PFSK-1 (cell line): ENCODE measurements around the gene AKAP7.

Experiments used
- FOXP2 ChIP-seq: optimal IDR thresholded peaks from 2 replicates; pipeline ENCODE3; 2011; ENCODE audit warnings: borderline replicate concordance, control low read depth, inconsistent platforms; ENCODE audit not compliant: insufficient read depth; ENCODE audit errors: extremely low read length, extremely low read depth
- POLR2AphosphoS5 ChIP-seq: IDR thresholded peaks from 2 replicates; pipeline ENCODE4 v1.6.1; 2012; ENCODE audit warnings: low read depth, mild to moderate bottlenecking, control low read depth, low read length, moderate library complexity
- SIN3A ChIP-seq: IDR thresholded peaks from 2 replicates; pipeline ENCODE4 v1.6.1; 2012; ENCODE audit warnings: mild to moderate bottlenecking, low read length, moderate library complexity, borderline replicate concordance; ENCODE audit not compliant: insufficient read depth
- TAF1 ChIP-seq: IDR thresholded peaks from 2 replicates; pipeline ENCODE4 v1.6.1; 2012; ENCODE audit warnings: low read length, control low read depth, borderline replicate concordance; ENCODE audit not compliant: insufficient read depth
- TF ChIP-seq, protein P1 (sequence below), 2 experiments: IDR thresholded peaks; 2 replicates each; pipeline versions ENCODE4 v1.6.1 to v1.8.0; 2011 to 2012; ENCODE audit warnings: low read depth in 2 of 2, low read length in 2 of 2, control low read depth in 1 of 2, inconsistent platforms in 1 of 2, mild to moderate bottlenecking in 1 of 2, moderate library complexity in 1 of 2; ENCODE audit not compliant: insufficient read depth in 1 of 2

AKAP7 gene

DNA sequence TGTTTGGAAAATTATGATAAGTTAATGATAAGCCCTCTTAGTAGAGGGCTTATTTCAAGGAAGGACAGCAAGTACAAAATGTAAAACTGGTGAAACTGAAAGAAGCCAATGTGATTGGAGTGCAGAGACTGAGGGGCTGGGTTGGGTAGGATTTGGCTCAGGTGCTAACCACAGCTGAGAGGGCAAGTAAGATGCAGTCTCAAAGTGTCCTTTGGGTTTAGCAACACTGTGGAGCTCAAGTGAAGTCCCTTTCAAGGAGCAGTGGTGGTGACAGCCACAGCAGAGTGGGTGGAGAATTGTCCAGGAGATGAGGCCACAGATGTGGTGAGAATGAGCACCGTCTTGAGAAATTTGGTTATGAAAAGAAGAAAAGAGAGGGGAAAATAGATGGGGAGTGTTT is 181.4 kb downstream of the AKAP7 start:
- TF ChIP-seq POLR2AphosphoS5 (no peak), TAF1 (no peak), FOXP2 (no peak), SIN3A (no peak)
- TF ChIP-seq, protein P1, sequence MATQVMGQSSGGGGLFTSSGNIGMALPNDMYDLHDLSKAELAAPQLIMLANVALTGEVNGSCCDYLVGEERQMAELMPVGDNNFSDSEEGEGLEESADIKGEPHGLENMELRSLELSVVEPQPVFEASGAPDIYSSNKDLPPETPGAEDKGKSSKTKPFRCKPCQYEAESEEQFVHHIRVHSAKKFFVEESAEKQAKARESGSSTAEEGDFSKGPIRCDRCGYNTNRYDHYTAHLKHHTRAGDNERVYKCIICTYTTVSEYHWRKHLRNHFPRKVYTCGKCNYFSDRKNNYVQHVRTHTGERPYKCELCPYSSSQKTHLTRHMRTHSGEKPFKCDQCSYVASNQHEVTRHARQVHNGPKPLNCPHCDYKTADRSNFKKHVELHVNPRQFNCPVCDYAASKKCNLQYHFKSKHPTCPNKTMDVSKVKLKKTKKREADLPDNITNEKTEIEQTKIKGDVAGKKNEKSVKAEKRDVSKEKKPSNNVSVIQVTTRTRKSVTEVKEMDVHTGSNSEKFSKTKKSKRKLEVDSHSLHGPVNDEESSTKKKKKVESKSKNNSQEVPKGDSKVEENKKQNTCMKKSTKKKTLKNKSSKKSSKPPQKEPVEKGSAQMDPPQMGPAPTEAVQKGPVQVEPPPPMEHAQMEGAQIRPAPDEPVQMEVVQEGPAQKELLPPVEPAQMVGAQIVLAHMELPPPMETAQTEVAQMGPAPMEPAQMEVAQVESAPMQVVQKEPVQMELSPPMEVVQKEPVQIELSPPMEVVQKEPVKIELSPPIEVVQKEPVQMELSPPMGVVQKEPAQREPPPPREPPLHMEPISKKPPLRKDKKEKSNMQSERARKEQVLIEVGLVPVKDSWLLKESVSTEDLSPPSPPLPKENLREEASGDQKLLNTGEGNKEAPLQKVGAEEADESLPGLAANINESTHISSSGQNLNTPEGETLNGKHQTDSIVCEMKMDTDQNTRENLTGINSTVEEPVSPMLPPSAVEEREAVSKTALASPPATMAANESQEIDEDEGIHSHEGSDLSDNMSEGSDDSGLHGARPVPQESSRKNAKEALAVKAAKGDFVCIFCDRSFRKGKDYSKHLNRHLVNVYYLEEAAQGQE (IDR thresholded peaks at IDR 0.05; ENCODE audit: insufficient read depth in 1 of 2, low read depth in 2 of 2, low read length in 2 of 2): no peak

DNA sequence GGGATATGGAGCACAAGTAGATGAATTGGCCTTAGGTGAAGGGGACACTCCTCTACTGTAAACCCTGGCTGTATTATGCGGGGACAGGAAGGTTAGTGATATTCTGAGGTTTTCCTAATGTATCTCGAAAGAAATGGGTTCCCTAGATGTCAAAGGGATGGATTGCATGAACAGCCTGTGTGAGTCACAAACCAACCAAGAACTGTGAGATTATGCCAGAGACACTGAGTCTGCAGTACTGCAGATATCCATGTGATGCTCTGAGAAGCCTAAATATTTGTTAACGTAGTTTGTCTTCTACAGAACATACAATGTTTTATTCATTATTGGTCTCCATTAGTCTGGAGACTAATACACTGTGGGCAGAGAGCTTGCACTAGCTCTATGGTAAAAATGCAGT is 182.2 kb downstream of the AKAP7 start:
- TF ChIP-seq SIN3A (no peak), FOXP2 (no peak), POLR2AphosphoS5 (no peak), TAF1 (no peak)
- TF ChIP-seq, protein P1 (IDR thresholded peaks at IDR 0.05; ENCODE audit: insufficient read depth in 1 of 2, low read depth in 2 of 2, low read length in 2 of 2): no peak

DNA sequence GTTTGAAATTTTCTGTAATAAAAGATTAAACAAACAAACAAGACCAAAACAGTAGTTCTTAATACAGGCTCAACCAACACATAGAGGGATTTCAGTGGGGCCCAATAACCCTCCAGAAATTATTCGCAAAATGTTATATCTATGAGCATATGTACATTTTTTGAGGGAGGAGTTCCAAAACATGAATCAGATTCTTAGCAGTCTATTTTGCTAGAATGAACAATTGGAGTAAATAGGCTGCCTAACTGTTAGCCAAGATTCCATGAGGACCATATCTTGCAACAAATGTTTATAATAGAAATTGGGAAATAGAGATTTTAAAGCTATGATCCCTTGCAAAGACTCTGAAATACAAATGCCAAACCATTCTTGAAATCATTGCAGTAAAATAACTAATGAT is 186.3 kb downstream of the AKAP7 start:
- TF ChIP-seq POLR2AphosphoS5: no peak
- TF ChIP-seq TAF1: no peak
- no peak for TF ChIP-seq FOXP2
- TF ChIP-seq, protein P1 (IDR thresholded peaks at IDR 0.05; ENCODE audit: insufficient read depth in 1 of 2, low read depth in 2 of 2, low read length in 2 of 2): no peak
- TF ChIP-seq SIN3A: no peak

DNA sequence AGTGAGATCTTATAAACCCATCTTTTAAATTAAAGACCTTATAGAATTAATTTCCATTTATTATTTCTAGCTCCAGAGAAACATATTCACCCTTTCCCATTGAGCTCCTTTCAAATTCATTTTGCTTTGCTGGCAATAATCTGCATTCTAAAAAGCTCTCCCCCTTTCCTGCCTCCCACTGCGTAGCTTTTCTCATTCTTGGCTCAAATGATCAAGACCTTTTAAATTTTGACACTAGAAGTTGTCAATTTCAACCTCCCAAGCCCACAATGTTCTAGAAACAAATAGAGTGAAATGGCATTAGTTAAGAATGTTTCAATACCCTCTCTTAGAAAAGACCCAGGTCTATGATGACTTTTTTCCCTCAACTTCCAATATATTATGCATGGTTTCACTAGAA is 186.9 kb downstream of the AKAP7 start:
- TF ChIP-seq POLR2AphosphoS5 (no peak), SIN3A (no peak)

DNA sequence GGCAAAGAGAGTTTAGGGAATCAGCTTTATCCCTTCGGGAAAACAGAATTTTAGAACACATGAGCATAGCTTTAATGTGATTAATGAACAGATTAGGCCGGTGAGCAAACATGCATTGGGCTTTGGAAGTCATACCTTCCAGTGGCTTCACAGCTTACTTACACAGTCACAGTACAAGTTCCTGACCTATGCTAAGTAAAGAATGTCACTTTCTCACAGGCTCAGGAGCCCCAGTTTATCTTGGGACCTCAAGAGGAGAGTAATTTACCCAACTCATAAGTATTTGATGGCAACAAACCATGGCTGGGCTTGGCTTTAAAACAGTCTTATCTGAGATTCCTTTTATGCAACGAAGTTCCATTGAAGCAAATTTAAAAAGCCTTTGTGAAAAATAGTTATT is 195.9 kb downstream of the AKAP7 start:
- TF ChIP-seq POLR2AphosphoS5 (no peak), FOXP2 (no peak), TAF1 (no peak)
- TF ChIP-seq, protein P1 (IDR thresholded peaks at IDR 0.05; ENCODE audit: insufficient read depth in 1 of 2, low read depth in 2 of 2, low read length in 2 of 2): no peak
